Activated T-cell treated with anti-CD3 and anti-CD28 coated beads for 4 hours (primary cell): ENCODE measurements around the gene POLR1E.
A peak's percentile ranks its signal among the peaks of the same experiment; 100 is the strongest.
"Not testable (repeated sequence)": the region's sequence is repeated elsewhere in the genome, so short reads cannot be mapped to it uniquely, and the experiment has no call there.

ENCODE experiments used
- DNase-seq: peaks from one replicate; pipeline ENCODE4 v3.0.0-alpha.2; 2020

The POLR1E gene

GRCh38 chr9:37465249-37466036 lies 20.3 kb upstream of the POLR1E start, which contains the start of gene ZBTB5:
ZBTB5 (minus strand) TSS chr9:37465450; CDS start chr9:37442551, 22,899 bp downstream.
- DNase-seq, result peak; percentile 98

GRCh38 chr9:37466037-37466709 lies 19.6 kb upstream of the POLR1E start:
- no peak for DNase-seq

- not testable (repeated sequence) for DNase-seq
Measured at GRCh38 chr9:37467530-37467929, 18.2 kb upstream of the POLR1E start.

- no peak for DNase-seq
Measured at GRCh38 chr9:37468620-37469019, 17.1 kb upstream of the POLR1E start.

- DNase-seq, result no peak
Measured at GRCh38 chr9:37471942-37472684, 13.6 kb upstream of the POLR1E start.

GRCh38 chr9:37473982-37474381 lies 11.8 kb upstream of the POLR1E start:
- not testable (repeated sequence) for DNase-seq

GRCh38 chr9:37474438-37474837 lies 11.3 kb upstream of the POLR1E start:
- DNase-seq, result no peak

- DNase-seq, result no peak
Measured at GRCh38 chr9:37476930-37477329, 8.8 kb upstream of the POLR1E start.

- not testable (repeated sequence) for DNase-seq
Measured at GRCh38 chr9:37477443-37477842, 8.3 kb upstream of the POLR1E start.

GRCh38 chr9:37477987-37478619 lies 7.6 kb upstream of the POLR1E start:
- not testable (repeated sequence) for DNase-seq

GRCh38 chr9:37480759-37481158 lies 5.0 kb upstream of the POLR1E start:
- no peak for DNase-seq

GRCh38 chr9:37486256-37486615 lies 488 bp downstream of the POLR1E start:
- DNase-seq, result no peak

GRCh38 chr9:37486616-37487548 lies 1.1 kb downstream of the POLR1E start:
- no peak for DNase-seq

GRCh38 chr9:37491939-37492338 lies 6.2 kb downstream of the POLR1E start:
- no peak for DNase-seq

GRCh38 chr9:37495571-37495970 lies 9.8 kb downstream of the POLR1E start:
- no peak for DNase-seq

GRCh38 chr9:37496020-37496419 lies 10.3 kb downstream of the POLR1E start:
- DNase-seq, result no peak

GRCh38 chr9:37497320-37497719 lies 11.6 kb downstream of the POLR1E start:
- DNase-seq, result no peak

GRCh38 chr9:37498457-37498856 lies 12.7 kb downstream of the POLR1E start:
- DNase-seq, result no peak

GRCh38 chr9:37499297-37499696 lies 13.5 kb downstream of the POLR1E start:
- no peak for DNase-seq

- DNase-seq, result no peak
Measured at GRCh38 chr9:37501957-37502596, 16.3 kb downstream of the POLR1E start.

- DNase-seq, result no peak
Measured at GRCh38 chr9:37503736-37504135, 18.0 kb downstream of the POLR1E start.
